HEK293 (cell line): ENCODE results near the gene RPS28.

Source experiments
- BCL11B ChIP-seq: fragments of 450-650 bp; formaldehyde crosslinking; IDR thresholded peaks from 2 replicates; pipeline ENCODE4 v1.5.1; 2016; ENCODE audit warnings: low read depth, missing biosample characterization, missing genetic modification characterization
- KLF1 ChIP-seq: fragments of 450-650 bp; formaldehyde crosslinking; IDR thresholded peaks from 2 replicates; pipeline ENCODE4 v1.5.1; 2016; ENCODE audit warnings: missing biosample characterization, missing genetic modification characterization
- ZNF184 ChIP-seq: fragments of 450-650 bp; IDR thresholded peaks from 2 replicates; pipeline ENCODE4 v1.5.1; 2018; ENCODE audit warnings: missing biosample characterization, mild to moderate bottlenecking, missing genetic modification characterization
- ZNF274 ChIP-seq, 2 experiments: fragments of 200-500 bp in 1 of 2; fragments of 450-650 bp in 1 of 2; sonication (Bioruptor generic) in 1 of 2; formaldehyde crosslinking in 1 of 2; IDR thresholded peaks; 2 replicates each; pipeline versions ENCODE4 v1.5.1 to v1.6.1; 2014 to 2016; ENCODE audit warnings: borderline replicate concordance in 1 of 2, inconsistent platforms in 1 of 2, low read length in 1 of 2, missing biosample characterization in 1 of 2, missing genetic modification characterization in 1 of 2
- ZNF324 ChIP-seq: fragments of 450-650 bp; formaldehyde crosslinking; IDR thresholded peaks from 2 replicates; pipeline ENCODE4 v1.5.1; 2016; ENCODE audit warnings: missing biosample characterization, missing genetic modification characterization
- ZNF394 ChIP-seq: fragments of 450-650 bp; formaldehyde crosslinking; IDR thresholded peaks from 2 replicates; pipeline ENCODE4 v1.5.1; 2016; ENCODE audit warnings: missing biosample characterization, missing genetic modification characterization, mild to moderate bottlenecking, moderate library complexity, borderline replicate concordance
- ZNF501 ChIP-seq: fragments of 450-650 bp; formaldehyde crosslinking; IDR thresholded peaks from 2 replicates; pipeline ENCODE4 v1.5.1; 2016; ENCODE audit warnings: missing biosample characterization, missing genetic modification characterization
- ZNF629 ChIP-seq: fragments of 450-650 bp; formaldehyde crosslinking; IDR thresholded peaks from 2 replicates; pipeline ENCODE4 v1.5.1; 2017; ENCODE audit warnings: missing biosample characterization, missing genetic modification characterization
- TF ChIP-seq, protein P1 (sequence below): fragments of 450-650 bp; formaldehyde crosslinking; IDR thresholded peaks from 2 replicates; pipeline ENCODE4 v1.5.1; 2016; ENCODE audit warnings: missing biosample characterization, missing genetic modification characterization
- TF ChIP-seq, protein P2 (sequence below): fragments of 450-650 bp; formaldehyde crosslinking; IDR thresholded peaks from 2 replicates; pipeline ENCODE4 v1.5.1; 2016; ENCODE audit warnings: missing biosample characterization, missing genetic modification characterization
- TF ChIP-seq, protein P3 (sequence below): fragments of 450-650 bp; formaldehyde crosslinking; IDR thresholded peaks from 2 replicates; pipeline ENCODE4 v1.5.1; 2016; ENCODE audit warnings: missing biosample characterization, missing genetic modification characterization

DNA sequence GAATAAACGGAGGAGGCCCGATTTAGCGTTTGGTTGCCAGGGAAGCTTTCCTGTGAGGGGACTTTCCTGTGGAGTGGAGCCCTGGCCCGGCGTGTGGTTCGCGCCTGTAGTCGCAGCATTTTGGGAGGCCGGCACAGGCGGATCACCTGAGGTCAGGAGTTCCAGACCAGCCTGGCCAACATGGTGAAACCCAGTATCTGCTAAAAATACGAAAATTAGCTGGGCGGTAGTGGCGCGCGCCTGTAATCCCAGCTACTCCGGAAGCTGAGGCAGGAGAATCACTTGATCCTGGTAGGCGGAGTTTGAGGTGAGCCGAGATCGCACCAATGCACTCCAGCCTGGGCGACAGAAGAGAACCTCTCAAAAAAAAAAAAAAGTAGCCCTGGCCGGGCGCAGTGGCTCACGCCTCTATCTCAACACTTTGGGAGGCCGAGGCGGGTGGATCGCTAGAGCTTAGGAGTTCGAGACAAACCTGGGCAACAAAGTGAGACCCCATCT is 14.8 kb downstream of the RPS28 start:
- TF ChIP-seq ZNF394 (tag by site-specific recombination) (peak; percentile 42; the same call in 1 of the 2 replicates), ZNF629 (tag by site-specific recombination) (no peak), ZNF324 (no peak), ZNF501 (tag by site-specific recombination) (no peak), BCL11B (tag by site-specific recombination) (no peak), ZNF274 (IDR thresholded peaks at IDR 0.05; ENCODE audit: low read length) (no peak), ZNF274 (tag by site-specific recombination; IDR thresholded peaks at IDR 0.05; ENCODE audit: borderline replicate concordance) (no peak), ZNF184 (tag by site-specific recombination) (no peak), KLF1 (tag by site-specific recombination) (no peak)
- TF ChIP-seq, protein P1, sequence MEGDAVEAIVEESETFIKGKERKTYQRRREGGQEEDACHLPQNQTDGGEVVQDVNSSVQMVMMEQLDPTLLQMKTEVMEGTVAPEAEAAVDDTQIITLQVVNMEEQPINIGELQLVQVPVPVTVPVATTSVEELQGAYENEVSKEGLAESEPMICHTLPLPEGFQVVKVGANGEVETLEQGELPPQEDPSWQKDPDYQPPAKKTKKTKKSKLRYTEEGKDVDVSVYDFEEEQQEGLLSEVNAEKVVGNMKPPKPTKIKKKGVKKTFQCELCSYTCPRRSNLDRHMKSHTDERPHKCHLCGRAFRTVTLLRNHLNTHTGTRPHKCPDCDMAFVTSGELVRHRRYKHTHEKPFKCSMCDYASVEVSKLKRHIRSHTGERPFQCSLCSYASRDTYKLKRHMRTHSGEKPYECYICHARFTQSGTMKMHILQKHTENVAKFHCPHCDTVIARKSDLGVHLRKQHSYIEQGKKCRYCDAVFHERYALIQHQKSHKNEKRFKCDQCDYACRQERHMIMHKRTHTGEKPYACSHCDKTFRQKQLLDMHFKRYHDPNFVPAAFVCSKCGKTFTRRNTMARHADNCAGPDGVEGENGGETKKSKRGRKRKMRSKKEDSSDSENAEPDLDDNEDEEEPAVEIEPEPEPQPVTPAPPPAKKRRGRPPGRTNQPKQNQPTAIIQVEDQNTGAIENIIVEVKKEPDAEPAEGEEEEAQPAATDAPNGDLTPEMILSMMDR (tag by site-specific recombination), result no peak
- TF ChIP-seq, protein P2, sequence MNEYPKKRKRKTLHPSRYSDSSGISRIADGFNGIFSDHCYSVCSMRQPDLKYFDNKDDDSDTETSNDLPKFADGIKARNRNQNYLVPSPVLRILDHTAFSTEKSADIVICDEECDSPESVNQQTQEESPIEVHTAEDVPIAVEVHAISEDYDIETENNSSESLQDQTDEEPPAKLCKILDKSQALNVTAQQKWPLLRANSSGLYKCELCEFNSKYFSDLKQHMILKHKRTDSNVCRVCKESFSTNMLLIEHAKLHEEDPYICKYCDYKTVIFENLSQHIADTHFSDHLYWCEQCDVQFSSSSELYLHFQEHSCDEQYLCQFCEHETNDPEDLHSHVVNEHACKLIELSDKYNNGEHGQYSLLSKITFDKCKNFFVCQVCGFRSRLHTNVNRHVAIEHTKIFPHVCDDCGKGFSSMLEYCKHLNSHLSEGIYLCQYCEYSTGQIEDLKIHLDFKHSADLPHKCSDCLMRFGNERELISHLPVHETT (tag by site-specific recombination), result no peak
- TF ChIP-seq, protein P3, sequence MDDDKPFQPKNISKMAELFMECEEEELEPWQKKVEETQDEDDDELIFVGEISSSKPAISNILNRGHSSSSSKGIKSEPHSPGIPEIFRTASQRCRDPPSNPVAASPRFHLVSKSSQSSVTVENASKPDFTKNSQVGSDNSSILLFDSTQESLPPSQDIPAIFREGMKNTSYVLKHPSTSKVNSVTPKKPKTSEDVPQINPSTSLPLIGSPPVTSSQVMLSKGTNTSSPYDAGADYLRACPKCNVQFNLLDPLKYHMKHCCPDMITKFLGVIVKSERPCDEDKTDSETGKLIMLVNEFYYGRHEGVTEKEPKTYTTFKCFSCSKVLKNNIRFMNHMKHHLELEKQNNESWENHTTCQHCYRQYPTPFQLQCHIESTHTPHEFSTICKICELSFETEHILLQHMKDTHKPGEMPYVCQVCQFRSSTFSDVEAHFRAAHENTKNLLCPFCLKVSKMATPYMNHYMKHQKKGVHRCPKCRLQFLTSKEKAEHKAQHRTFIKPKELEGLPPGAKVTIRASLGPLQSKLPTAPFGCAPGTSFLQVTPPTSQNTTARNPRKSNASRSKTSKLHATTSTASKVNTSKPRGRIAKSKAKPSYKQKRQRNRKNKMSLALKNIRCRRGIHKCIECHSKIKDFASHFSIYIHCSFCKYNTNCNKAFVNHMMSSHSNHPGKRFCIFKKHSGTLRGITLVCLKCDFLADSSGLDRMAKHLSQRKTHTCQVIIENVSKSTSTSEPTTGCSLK (tag by site-specific recombination), result no peak
